ENCODE data around the gene NR2F1. TPM values are rescaled to one million over a fixed set of nuclear protein-coding genes. Genes with fewer than 3 reads are reported as not detected.

Gene NR2F1
- total and polyA plus RNA-seq, 2 donors (not counting 3 experiments of a cell fraction or from before 2014, with no cell fraction given) = 21.5 to 38.7 TPM

GRCh38 chr5:93591323-93591945 is 8.4 kb downstream of the NR2F1 start:
- Histone ChIP-seq H3K4me1 (ENCODE audit: control insufficient read depth, extremely low read depth, insufficient read depth, low read length) (peaks cover 8% of the 10 kb centered on the region), H3K27ac (ENCODE audit: insufficient read depth, low read depth, low read length) (no peak overlapping the region), H3K9me1 (replicated peaks; ENCODE audit: control insufficient read depth, extremely low read depth, insufficient read depth, low read length) (no peaks in the 10 kb centered on the region), H3K36me3 (ENCODE audit: control insufficient read depth in 2 of 2, extremely low read depth in 1 of 2, insufficient read depth in 2 of 2, low read length in 2 of 2) (peaks cover 4 to 10% of the 10 kb centered on the region in 2 experiments), H3K27me3 (ENCODE audit: control insufficient read depth in 2 of 2, insufficient read depth in 2 of 2, low read length in 2 of 2) (no peaks in the 10 kb centered on the region), H3K79me2 (ENCODE audit: control insufficient read depth, insufficient read depth, low read length) (peaks cover 59% of the 10 kb centered on the region), H3K4me2 (ENCODE audit: insufficient read depth, low read length) (no peak overlapping the region), H3K9ac (replicated peaks; ENCODE audit: extremely low read depth, insufficient read depth, low read length) (no peak overlapping the region), H4K20me1 (replicated peaks; ENCODE audit: control insufficient read depth, extremely low read depth, insufficient read depth, low read length) (no peaks in the 10 kb centered on the region), H3K4me3 (replicated peaks in 1 of 3; ENCODE audit: insufficient read depth in 1 of 3, low read depth in 1 of 3, low read length in 3 of 3) (no peak overlapping the region), H3K9me3 (replicated peaks; ENCODE audit: control insufficient read depth, insufficient read depth, low read length) (no peaks in the 10 kb centered on the region), H2AFZ (ENCODE audit: low read depth, low read length) (no peak overlapping the region)
- CTCF ChIA-PET = interaction anchor here (1.1 to 1.9 kb wide), 5 partner anchors 8 to 210 kb away, joined by 3 to 9 read pairs (median 4); partner anchors contain the start of gene NR2F1
- intact Hi-C loops (cut with micrococcal nuclease) = no loop called here
- no peak for FAIRE-seq
- no peak for DNase-seq (ENCODE audit: low read depth, low spot score)
- dilution Hi-C loops (cut with MboI; ENCODE audit: extremely low pct_ligation_motif_present, low sequenced_read_pairs) = no loop called here
- POLR2A ChIA-PET = no interaction called here
- BruUV-seq (replicated peaks) = no TSS peak
- TF ChIP-seq MAX (IDR thresholded peaks at IDR 0.05; ENCODE audit: insufficient read depth, insufficient read length) (no peak), JUN (IDR thresholded peaks at IDR 0.05; ENCODE audit: borderline replicate concordance, insufficient read depth, insufficient read length, low read depth) (no peak), MYC (IDR thresholded peaks at IDR 0.05; ENCODE audit: low read depth, low read length) (no peak), EZH2 (IDR thresholded peaks at IDR 0.05; ENCODE audit: borderline replicate concordance, low read depth, low read length, severe bottlenecking) (no peak), GATA2 (IDR thresholded peaks at IDR 0.05; ENCODE audit: insufficient read depth, insufficient read length, low read depth, low read length) (no peak), POLR2A (IDR thresholded peaks at IDR 0.05; ENCODE audit: low read depth, low read length) (no peak), FOS (IDR thresholded peaks at IDR 0.05; ENCODE audit: borderline replicate concordance, insufficient read depth, low read length) (no peak), POLR2AphosphoS5 (IDR thresholded peaks at IDR 0.05; ENCODE audit: insufficient read depth, low read depth, low read length) (no peak)
- TF ChIP-seq, protein P1, sequence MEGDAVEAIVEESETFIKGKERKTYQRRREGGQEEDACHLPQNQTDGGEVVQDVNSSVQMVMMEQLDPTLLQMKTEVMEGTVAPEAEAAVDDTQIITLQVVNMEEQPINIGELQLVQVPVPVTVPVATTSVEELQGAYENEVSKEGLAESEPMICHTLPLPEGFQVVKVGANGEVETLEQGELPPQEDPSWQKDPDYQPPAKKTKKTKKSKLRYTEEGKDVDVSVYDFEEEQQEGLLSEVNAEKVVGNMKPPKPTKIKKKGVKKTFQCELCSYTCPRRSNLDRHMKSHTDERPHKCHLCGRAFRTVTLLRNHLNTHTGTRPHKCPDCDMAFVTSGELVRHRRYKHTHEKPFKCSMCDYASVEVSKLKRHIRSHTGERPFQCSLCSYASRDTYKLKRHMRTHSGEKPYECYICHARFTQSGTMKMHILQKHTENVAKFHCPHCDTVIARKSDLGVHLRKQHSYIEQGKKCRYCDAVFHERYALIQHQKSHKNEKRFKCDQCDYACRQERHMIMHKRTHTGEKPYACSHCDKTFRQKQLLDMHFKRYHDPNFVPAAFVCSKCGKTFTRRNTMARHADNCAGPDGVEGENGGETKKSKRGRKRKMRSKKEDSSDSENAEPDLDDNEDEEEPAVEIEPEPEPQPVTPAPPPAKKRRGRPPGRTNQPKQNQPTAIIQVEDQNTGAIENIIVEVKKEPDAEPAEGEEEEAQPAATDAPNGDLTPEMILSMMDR (IDR thresholded peaks at IDR 0.05; ENCODE audit: extremely low read depth in 1 of 2, insufficient read depth in 1 of 2, low read depth in 1 of 2, low read length in 2 of 2) = no peak
